ENCODE results near the gene PLEKHD1. TPM values are rescaled to one million over a fixed set of nuclear protein-coding genes. Genes with fewer than 3 reads are reported as not detected.

The PLEKHD1 gene
- total and polyA plus RNA-seq, 2 donors (not counting 1 experiment from before 2014, with no cell fraction given): 0.12 TPM

- Mint-ChIP-seq H3K4me3 (no peak overlapping the region), H3K9me3 (ENCODE audit: insufficient read depth) (no peaks in the 10 kb centered on the region), H3K27me3 (peaks cover 22% of the 10 kb centered on the region), H3K4me1 (no peaks in the 10 kb centered on the region), H3K27ac (no peak overlapping the region)
- no CpG with 5 or more reads among the region's 1 CpG for WGBS (ENCODE audit: insufficient coverage)
- Histone ChIP-seq H3K27ac (ENCODE audit: low read length in 2 of 2) (no peak overlapping the region), H3K36me3 (replicated peaks in 1 of 2; ENCODE audit: control extremely low read depth in 1 of 2, control insufficient read depth in 1 of 2, extremely low read depth in 1 of 2, insufficient read depth in 2 of 2, low read length in 1 of 2) (no peaks in the 10 kb centered on the region), H3K79me2 (ENCODE audit: control insufficient read depth, insufficient read depth, low read length) (no peaks in the 10 kb centered on the region), H3K27me3 (replicated peaks in 1 of 4; ENCODE audit: control extremely low read depth in 1 of 4, control insufficient read depth in 3 of 4, insufficient read depth in 4 of 4, low read length in 3 of 4) (peaks cover 0 to 8% (median 3%) of the 10 kb centered on the region in 4 experiments), H3K4me3 (ENCODE audit: control extremely low read depth in 1 of 5, extremely low read depth in 1 of 5, insufficient read depth in 1 of 5, low read depth in 2 of 5, low read length in 4 of 5) (no peak overlapping the region), H3K4me1 (ENCODE audit: control insufficient read depth in 2 of 2, insufficient read depth in 2 of 2, low read length in 2 of 2) (no peaks in the 10 kb centered on the region), H4K20me1 (ENCODE audit: control insufficient read depth, insufficient read depth, low read length, poor library complexity, severe bottlenecking) (no peaks in the 10 kb centered on the region), H3K9me3 (ENCODE audit: control extremely low read depth in 1 of 3, control insufficient read depth in 2 of 3, insufficient read depth in 1 of 3, low read length in 2 of 3) (no peaks in the 10 kb centered on the region), H3K9ac (ENCODE audit: low read length) (no peak overlapping the region), H3K4me2 (replicated peaks; ENCODE audit: low read depth, low read length, poor library complexity, severe bottlenecking) (no peak overlapping the region), H2AFZ (ENCODE audit: insufficient read depth, low read depth, low read length, poor library complexity, severe bottlenecking) (no peak overlapping the region)
- no peak for TF ChIP-seq CTCF (IDR thresholded peaks at IDR 0.05)
- TF ChIP-seq EZH2 (IDR thresholded peaks at IDR 0.05; ENCODE audit: borderline replicate concordance, insufficient read depth, low read depth, low read length, poor library complexity, severe bottlenecking): no peak
- ATAC-seq (ENCODE audit: low read depth) (no peak), DNase-seq (no peak)
- ChIA-PET POLR2A (no interaction called here), CTCF (interaction anchor here (2.0 kb wide), 1 partner anchor 8 kb away, joined by 5 read pairs; no protein-coding TSS in a partner anchor)
- intact Hi-C loops (cut with micrococcal nuclease): no loop called here
Measured at GRCh38 chr14:69506241-69506595, 21.7 kb downstream of the PLEKHD1 start.

GRCh38 chr14:69518289-69519101 is 34.0 kb downstream of the PLEKHD1 start:
- no peaks in the 10 kb centered on the region for H3K4me1 ChIP-seq (ENCODE audit: control insufficient read depth in 2 of 2, insufficient read depth in 2 of 2, low read length in 2 of 2)
- intact Hi-C loops (cut with micrococcal nuclease): no loop called here
- WGBS (ENCODE audit: insufficient coverage): 50% methylated on average over 2 of the region's 4 CpGs
- peaks cover 0 to 9% (median 2%) of the 10 kb centered on the region in 4 experiments for H3K27me3 ChIP-seq (replicated peaks in 1 of 4; ENCODE audit: control extremely low read depth in 1 of 4, control insufficient read depth in 3 of 4, insufficient read depth in 4 of 4, low read length in 3 of 4)
- no peak overlapping the region for H3K4me3 ChIP-seq (ENCODE audit: control extremely low read depth in 1 of 5, extremely low read depth in 1 of 5, insufficient read depth in 1 of 5, low read depth in 2 of 5, low read length in 4 of 5)
- no peaks in the 10 kb centered on the region for H3K79me2 ChIP-seq (ENCODE audit: control insufficient read depth, insufficient read depth, low read length)
- Mint-ChIP-seq H3K4me3 (no peak overlapping the region), H3K27ac (no peak overlapping the region), H3K4me1 (no peaks in the 10 kb centered on the region), H3K9me3 (ENCODE audit: insufficient read depth) (no peaks in the 10 kb centered on the region), H3K27me3 (peaks cover 35% of the 10 kb centered on the region)
- ChIA-PET CTCF (no interaction called here), POLR2A (no interaction called here)
- no peaks in the 10 kb centered on the region for H4K20me1 ChIP-seq (ENCODE audit: control insufficient read depth, insufficient read depth, low read length, poor library complexity, severe bottlenecking)
- H3K36me3 ChIP-seq (replicated peaks in 1 of 2; ENCODE audit: control extremely low read depth in 1 of 2, control insufficient read depth in 1 of 2, extremely low read depth in 1 of 2, insufficient read depth in 2 of 2, low read length in 1 of 2): no peaks in the 10 kb centered on the region
- no peak overlapping the region for H2AFZ ChIP-seq (ENCODE audit: insufficient read depth, low read depth, low read length, poor library complexity, severe bottlenecking)
- peaks cover 0 to 1% (median 0%) of the 10 kb centered on the region in 3 donors for H3K9me3 ChIP-seq (ENCODE audit: control extremely low read depth in 1 of 3, control insufficient read depth in 2 of 3, insufficient read depth in 1 of 3, low read length in 2 of 3)
- H3K9ac ChIP-seq (ENCODE audit: low read length): no peak overlapping the region
- no peak overlapping the region for H3K4me2 ChIP-seq (replicated peaks; ENCODE audit: low read depth, low read length, poor library complexity, severe bottlenecking)
- DNase-seq (no peak), ATAC-seq (ENCODE audit: low read depth) (no peak)
- TF ChIP-seq EZH2 (IDR thresholded peaks at IDR 0.05; ENCODE audit: borderline replicate concordance, insufficient read depth, low read depth, low read length, poor library complexity, severe bottlenecking) (no peak), CTCF (IDR thresholded peaks at IDR 0.05) (no peak)
- H3K27ac ChIP-seq (ENCODE audit: low read length in 2 of 2): no peak overlapping the region

All from B cell (primary cell).